HG03135 (cell line): ENCODE measurements around the gene CIRBP.

Experiments
- ATAC-seq: cut with Tn5 transposase; IDR thresholded peaks from one replicate; pipeline ENCODE4 v1.9.1; 2021; ENCODE audit warnings: mild to moderate bottlenecking, moderate library complexity; ENCODE audit not compliant: unreplicated experiment

The CIRBP gene

GRCh38 chr19:1266916-1267476 lies 2.1 kb upstream of the CIRBP start:
- ATAC-seq, result peak; percentile 13

- no peak for ATAC-seq
Measured at GRCh38 chr19:1267477-1268225, 1.5 kb upstream of the CIRBP start.

GRCh38 chr19:1268226-1269064 lies 687 bp upstream of the CIRBP start:
- no peak for ATAC-seq

GRCh38 chr19:1269478-1270212 lies 513 bp downstream of the CIRBP start:
- peak; percentile 20 for ATAC-seq

GRCh38 chr19:1270213-1270853 lies 1.2 kb downstream of the CIRBP start:
- no peak for ATAC-seq

- no peak for ATAC-seq
Measured at GRCh38 chr19:1270854-1271527, 1.9 kb downstream of the CIRBP start.

- ATAC-seq, result no peak
Measured at GRCh38 chr19:1271528-1272422, 2.6 kb downstream of the CIRBP start.

- ATAC-seq, result no peak
Measured at GRCh38 chr19:1272423-1273262, 3.5 kb downstream of the CIRBP start.

- no peak for ATAC-seq
Measured at GRCh38 chr19:1273263-1274041, 4.3 kb downstream of the CIRBP start.

GRCh38 chr19:1274081-1274851 lies 5.1 kb downstream of the CIRBP start:
- ATAC-seq, result no peak

GRCh38 chr19:1274852-1275259 lies 5.7 kb downstream of the CIRBP start:
- ATAC-seq, result no peak

- ATAC-seq, result peak; percentile 69
Measured at GRCh38 chr19:1275260-1275975, 6.3 kb downstream of the CIRBP start, which contains the start of gene FAM174C. FAM174C (plus strand) TSS chr19:1275530; CDS start chr19:1275550, 20 bp downstream.

- no peak for ATAC-seq
Measured at GRCh38 chr19:1275976-1276627, 7.0 kb downstream of the CIRBP start.

GRCh38 chr19:1276628-1277022 lies 7.5 kb downstream of the CIRBP start:
- ATAC-seq, result no peak

GRCh38 chr19:1277061-1277460 lies 7.9 kb downstream of the CIRBP start:
- ATAC-seq, result no peak
